Fibroblast of lung (primary cell): Measurements from ENCODE around the gene REX1BD. TPM values are rescaled to one million over a fixed set of nuclear protein-coding genes. Genes with fewer than 3 reads are reported as not detected.

ENCODE experiments used
- polyA plus RNA-seq, 2 donors: library from polyadenylated mRNA; depleted of rRNA in 1 of 2; stranded (reverse) in 1 of 2; unstranded in 1 of 2; fragments of >200 nt; gene quantifications; 2 replicates each; pipeline ENCODE4 v1.2.1, GENCODE V29; 2011 to 2012; ENCODE audit warnings: missing spikeins in 1 of 2
- total RNA-seq: library from RNA; depleted of rRNA; stranded (reverse); fragments of >200 nt; gene quantifications from 2 replicates; pipeline ENCODE4 v1.2.1, GENCODE V29; 2014

Gene REX1BD
- total and polyA plus RNA-seq, 2 donors (not counting 1 experiment from before 2014, with no cell fraction given): 16.2 to 37.0 TPM

Other genes with a start within 250 kb of the REX1BD start
- 63.9 and 78.8 TPM in 2 replicates for gene PGPEP1, start 248.2 kb upstream of the REX1BD start, total RNA-seq
- gene PGPEP1, start 248.2 kb upstream of the REX1BD start, polyA plus RNA-seq: 17.0 and 25.4 TPM in 2 replicates
- gene GDF15, start 202.6 kb upstream of the REX1BD start, total RNA-seq: 140 and 210 TPM in 2 replicates
- gene GDF15, start 202.6 kb upstream of the REX1BD start, polyA plus RNA-seq: 8.6 and 24.3 TPM in 2 replicates
- gene LRRC25, start 191.2 kb upstream of the REX1BD start, total RNA-seq: 1.2 and 4.6 TPM in 2 replicates
- gene LRRC25, start 191.2 kb upstream of the REX1BD start, polyA plus RNA-seq: 0.10 and 0.25 TPM in 2 replicates
- gene SSBP4, start 169.4 kb upstream of the REX1BD start, total RNA-seq: 58.6 and 76.5 TPM in 2 replicates
- gene SSBP4, start 169.4 kb upstream of the REX1BD start, polyA plus RNA-seq: 12.8 and 16.5 TPM in 2 replicates
- 25.6 and 37.8 TPM in 2 replicates for gene ISYNA1, start 150.7 kb upstream of the REX1BD start, total RNA-seq
- 8.3 and 10.3 TPM in 2 replicates for gene ISYNA1, start 150.7 kb upstream of the REX1BD start, polyA plus RNA-seq
- gene ELL, start 66.7 kb upstream of the REX1BD start, total RNA-seq: 17.7 and 18.7 TPM in 2 replicates
- gene ELL, start 66.7 kb upstream of the REX1BD start, polyA plus RNA-seq: 4.4 and 6.6 TPM in 2 replicates
- 230 and 289 TPM in 2 replicates for gene FKBP8, start 45.2 kb upstream of the REX1BD start, total RNA-seq
- gene FKBP8, start 45.2 kb upstream of the REX1BD start, polyA plus RNA-seq: 128 and 135 TPM in 2 replicates
- 63.3 and 65.0 TPM in 2 replicates for gene KXD1, start 30.9 kb upstream of the REX1BD start, total RNA-seq
- 108 and 167 TPM in 2 replicates for gene KXD1, start 30.9 kb upstream of the REX1BD start, polyA plus RNA-seq
- gene UBA52, start 16.9 kb upstream of the REX1BD start, total RNA-seq: 917 and 1,142 TPM in 2 replicates
- 1,018 and 1,460 TPM in 2 replicates for gene UBA52, start 16.9 kb upstream of the REX1BD start, polyA plus RNA-seq
- 2.3 and 2.5 TPM in 2 replicates for gene CRLF1, start 18.0 kb downstream of the REX1BD start, total RNA-seq
- gene CRLF1, start 18.0 kb downstream of the REX1BD start, polyA plus RNA-seq: 2.2 and 2.8 TPM in 2 replicates
- gene TMEM59L, start 24.1 kb downstream of the REX1BD start, total RNA-seq: 0.33 and 0.51 TPM in 2 replicates
- gene TMEM59L, start 24.1 kb downstream of the REX1BD start, polyA plus RNA-seq: 0.14 and 0.23 TPM in 2 replicates
- 2.8 and 3.5 TPM in 2 replicates for gene KLHL26, start 48.2 kb downstream of the REX1BD start, total RNA-seq
- 1.4 and 1.9 TPM in 2 replicates for gene KLHL26, start 48.2 kb downstream of the REX1BD start, polyA plus RNA-seq
- 2.0 and 2.1 TPM in 2 replicates for gene CRTC1, start 94.9 kb downstream of the REX1BD start, total RNA-seq
- 1.2 and 2.2 TPM in 2 replicates for gene CRTC1, start 94.9 kb downstream of the REX1BD start, polyA plus RNA-seq
- gene COMP, start 202.5 kb downstream of the REX1BD start, total RNA-seq: 0.17 and 0.26 TPM in 2 replicates
- 0.05 and 0.11 TPM in 2 replicates for gene COMP, start 202.5 kb downstream of the REX1BD start, polyA plus RNA-seq
- 42.4 and 57.1 TPM in 2 replicates for gene UPF1, start 243.2 kb downstream of the REX1BD start, total RNA-seq
- 20.5 and 28.1 TPM in 2 replicates for gene UPF1, start 243.2 kb downstream of the REX1BD start, polyA plus RNA-seq